Measurements from ENCODE around the gene EIF2S1. TPM values are rescaled to one million over a fixed set of nuclear protein-coding genes. Genes with fewer than 3 reads are reported as not detected.

The EIF2S1 gene
- polyA plus RNA-seq (2011; rRNA removed) (192 and 393 TPM in 2 replicates), polyA plus RNA-seq (2017; fragmentation: RNase III; extraction: RNeasy Plus Mini Kit Qiagen cat#74134 plus additional on column Dnase treatment) (385 to 465 TPM (median 404 TPM) in 3 replicates), polyA minus RNA-seq (2011; rRNA and poly(A)+ RNA removed) (78.7 and 113 TPM in 2 replicates)
- polyA plus RNA-seq (2012; cell fraction: cytosol; rRNA removed): 66.6 and 93.4 TPM in 2 replicates
- polyA plus RNA-seq (2012; cell fraction: nucleus; rRNA removed): 25.6 and 30.5 TPM in 2 replicates

DNA sequence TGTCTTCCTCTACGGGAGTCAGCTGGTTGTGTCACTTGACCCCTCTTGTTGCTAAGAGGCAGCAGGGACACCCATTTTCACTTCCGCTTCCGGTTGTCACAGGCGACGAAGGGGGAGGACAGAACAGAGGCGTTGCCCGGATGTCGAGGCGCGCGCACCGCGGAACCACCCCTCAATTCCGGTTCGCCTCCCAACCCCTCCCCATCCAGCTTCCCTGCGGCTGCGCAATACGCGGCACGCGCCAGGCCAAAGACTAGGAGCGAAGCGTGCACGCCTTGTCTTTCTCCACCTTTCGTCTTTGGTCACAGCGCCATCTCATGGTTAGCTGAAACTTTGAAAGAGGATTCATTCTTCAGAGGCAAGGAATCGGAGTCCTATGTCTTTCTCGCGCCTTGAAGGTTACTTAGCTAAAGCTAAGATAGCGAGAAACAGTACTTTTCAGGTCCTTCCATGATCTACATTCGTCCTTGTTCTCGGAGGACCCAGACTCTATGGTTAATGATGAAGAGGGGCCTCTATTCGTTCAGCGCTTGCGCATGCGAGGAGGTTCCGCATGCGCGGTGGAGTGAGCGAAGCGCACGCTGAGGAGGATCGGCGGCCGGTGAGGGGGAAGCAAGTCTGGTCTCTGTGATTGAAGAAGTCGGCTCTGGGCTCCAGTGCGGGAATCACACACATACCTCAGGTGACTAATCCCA, at the start of gene EIF2S1, which contains the start of gene ATP6V1D:
Gene EIF2S1 (plus strand): TSS at position 554 of the 695 bp plus-strand sequence. CDS start 4,440 bp downstream, outside the sequence.
Gene ATP6V1D (minus strand): TSS at position 30 of the 695 bp plus-strand sequence. CDS start 106 bp downstream, outside the sequence.
- peak; percentile 98 to 100 for DNase-seq (ENCODE audit: low read depth in 1 of 2, low spot score in 1 of 2)
- peak; percentile 95 to 97 for ATAC-seq
- H3K4me3 ChIP-seq: peak within 1 kb of the TSS; percentile 87
- FAIRE-seq: peak; percentile 99
- ChIA-PET CTCF (interaction anchor here (0.6 to 2.7 kb wide), 37 partner anchors 9 to 960 kb away, joined by 3 to 18 read pairs (median 3); partner anchors contain the start of gene PLEK2), POLR2A (interaction anchor here (0.8 to 1.2 kb wide), 6 partner anchors 34 to 852 kb away, joined by 3 to 11 read pairs (median 4); partner anchors contain the start of genes GPHN, PALS1, PIGH and PLEK2)
- WGBS (ENCODE audit: missing lambda C conversion rate): 2% methylated on average over 38 of the region's 47 CpGs
- peaks cover 39% of the 10 kb centered on the region for H3K4me1 ChIP-seq
- peak within 1 kb of the TSS; percentile 95 to 99 for H3K27ac ChIP-seq
- no peaks in the 10 kb centered on the region for H3K9me3 ChIP-seq
- peak within 1 kb of the TSS; percentile 94 for H3K4me2 ChIP-seq
- TF ChIP-seq RFX5 (IDR thresholded peaks at IDR 0.05) (peak; percentile 50; the same call in 1 of the 2 replicates), CEBPB (IDR thresholded peaks at IDR 0.05) (peak in 1 of 2 experiments; percentile 14; a peak in 2 of 4 replicates), MAFK (IDR thresholded peaks at IDR 0.05; ENCODE audit: partially characterized antibody) (no peak), EP300 (IDR thresholded peaks at IDR 0.05) (0 out of 5 replicates have a peak, but pooled peaks of 1 of the 2 experiments have one; percentile 34), SMC3 (IDR thresholded peaks at IDR 0.05) (no peak), CBX8 (IDR thresholded peaks at IDR 0.05) (no peak), KDM5A (IDR thresholded peaks at IDR 0.05) (peak; percentile 87), RAD21 (conservative IDR thresholded peaks at IDR 0.05 in 1 of 2, IDR thresholded peaks at IDR 0.05 in 1 of 2) (peak in 1 of 2 experiments; percentile 26; a peak in 2 of 5 replicates), ZC3H11A (IDR thresholded peaks at IDR 0.05) (no peak), MAZ (IDR thresholded peaks at IDR 0.05; ENCODE audit: borderline replicate concordance, low read depth, low read length) (0 out of 2 replicates have a peak, but pooled peaks have one; percentile 36), TFCP2L1 (CRISPR knock-in tag; IDR thresholded peaks at IDR 0.05) (no peak), USF2 (IDR thresholded peaks at IDR 0.05) (peak; percentile 87), ZFP36 (IDR thresholded peaks at IDR 0.05; ENCODE audit: borderline replicate concordance, partially characterized antibody) (no peak), JUN (IDR thresholded peaks at IDR 0.05) (peak; percentile 80 to 82), MAX (IDR thresholded peaks at IDR 0.05) (peak; percentile 97), ZNF302 (CRISPR knock-in tag; IDR thresholded peaks at IDR 0.05) (no peak), HOXB13 (CRISPR knock-in tag; IDR thresholded peaks at IDR 0.05; ENCODE audit: low read depth) (no peak), PBX3 (IDR thresholded peaks at IDR 0.05) (peak; percentile 65; the same call in 1 of the 2 replicates), E2F6 (IDR thresholded peaks at IDR 0.05; ENCODE audit: borderline replicate concordance, low read depth) (peak; percentile 29; the same call in 1 of the 2 replicates), HMGXB4 (CRISPR knock-in tag; IDR thresholded peaks at IDR 0.05; ENCODE audit: borderline replicate concordance) (no peak), RARB (CRISPR knock-in tag; IDR thresholded peaks at IDR 0.05) (no peak), POLR2A (IDR thresholded peaks at IDR 0.05; ENCODE audit: low read length) (peak; percentile 85), MYC (IDR thresholded peaks at IDR 0.05; ENCODE audit: borderline replicate concordance, low read length) (peak; percentile 91), BHLHE40 (IDR thresholded peaks at IDR 0.05; ENCODE audit: low read depth, low read length) (peak; percentile 94)
- TF ChIP-seq, protein P1, sequence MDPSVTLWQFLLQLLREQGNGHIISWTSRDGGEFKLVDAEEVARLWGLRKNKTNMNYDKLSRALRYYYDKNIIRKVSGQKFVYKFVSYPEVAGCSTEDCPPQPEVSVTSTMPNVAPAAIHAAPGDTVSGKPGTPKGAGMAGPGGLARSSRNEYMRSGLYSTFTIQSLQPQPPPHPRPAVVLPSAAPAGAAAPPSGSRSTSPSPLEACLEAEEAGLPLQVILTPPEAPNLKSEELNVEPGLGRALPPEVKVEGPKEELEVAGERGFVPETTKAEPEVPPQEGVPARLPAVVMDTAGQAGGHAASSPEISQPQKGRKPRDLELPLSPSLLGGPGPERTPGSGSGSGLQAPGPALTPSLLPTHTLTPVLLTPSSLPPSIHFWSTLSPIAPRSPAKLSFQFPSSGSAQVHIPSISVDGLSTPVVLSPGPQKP (IDR thresholded peaks at IDR 0.05; ENCODE audit: low read depth, low read length): 0 out of 2 replicates have a peak, but pooled peaks have one; percentile 40
- TF ChIP-seq, protein P2, sequence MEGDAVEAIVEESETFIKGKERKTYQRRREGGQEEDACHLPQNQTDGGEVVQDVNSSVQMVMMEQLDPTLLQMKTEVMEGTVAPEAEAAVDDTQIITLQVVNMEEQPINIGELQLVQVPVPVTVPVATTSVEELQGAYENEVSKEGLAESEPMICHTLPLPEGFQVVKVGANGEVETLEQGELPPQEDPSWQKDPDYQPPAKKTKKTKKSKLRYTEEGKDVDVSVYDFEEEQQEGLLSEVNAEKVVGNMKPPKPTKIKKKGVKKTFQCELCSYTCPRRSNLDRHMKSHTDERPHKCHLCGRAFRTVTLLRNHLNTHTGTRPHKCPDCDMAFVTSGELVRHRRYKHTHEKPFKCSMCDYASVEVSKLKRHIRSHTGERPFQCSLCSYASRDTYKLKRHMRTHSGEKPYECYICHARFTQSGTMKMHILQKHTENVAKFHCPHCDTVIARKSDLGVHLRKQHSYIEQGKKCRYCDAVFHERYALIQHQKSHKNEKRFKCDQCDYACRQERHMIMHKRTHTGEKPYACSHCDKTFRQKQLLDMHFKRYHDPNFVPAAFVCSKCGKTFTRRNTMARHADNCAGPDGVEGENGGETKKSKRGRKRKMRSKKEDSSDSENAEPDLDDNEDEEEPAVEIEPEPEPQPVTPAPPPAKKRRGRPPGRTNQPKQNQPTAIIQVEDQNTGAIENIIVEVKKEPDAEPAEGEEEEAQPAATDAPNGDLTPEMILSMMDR (IDR thresholded peaks at IDR 0.05): peak; percentile 98
- TF ChIP-seq, protein P3, sequence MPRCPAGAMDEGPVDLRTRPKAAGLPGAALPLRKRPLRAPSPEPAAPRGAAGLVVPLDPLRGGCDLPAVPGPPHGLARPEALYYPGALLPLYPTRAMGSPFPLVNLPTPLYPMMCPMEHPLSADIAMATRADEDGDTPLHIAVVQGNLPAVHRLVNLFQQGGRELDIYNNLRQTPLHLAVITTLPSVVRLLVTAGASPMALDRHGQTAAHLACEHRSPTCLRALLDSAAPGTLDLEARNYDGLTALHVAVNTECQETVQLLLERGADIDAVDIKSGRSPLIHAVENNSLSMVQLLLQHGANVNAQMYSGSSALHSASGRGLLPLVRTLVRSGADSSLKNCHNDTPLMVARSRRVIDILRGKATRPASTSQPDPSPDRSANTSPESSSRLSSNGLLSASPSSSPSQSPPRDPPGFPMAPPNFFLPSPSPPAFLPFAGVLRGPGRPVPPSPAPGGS (IDR thresholded peaks at IDR 0.05): peak; percentile 41; the same call in 1 of the 3 replicates

Data from A549 (cell line).